Measurements from ENCODE around the gene CFB.

- TF ChIP-seq, protein P1, sequence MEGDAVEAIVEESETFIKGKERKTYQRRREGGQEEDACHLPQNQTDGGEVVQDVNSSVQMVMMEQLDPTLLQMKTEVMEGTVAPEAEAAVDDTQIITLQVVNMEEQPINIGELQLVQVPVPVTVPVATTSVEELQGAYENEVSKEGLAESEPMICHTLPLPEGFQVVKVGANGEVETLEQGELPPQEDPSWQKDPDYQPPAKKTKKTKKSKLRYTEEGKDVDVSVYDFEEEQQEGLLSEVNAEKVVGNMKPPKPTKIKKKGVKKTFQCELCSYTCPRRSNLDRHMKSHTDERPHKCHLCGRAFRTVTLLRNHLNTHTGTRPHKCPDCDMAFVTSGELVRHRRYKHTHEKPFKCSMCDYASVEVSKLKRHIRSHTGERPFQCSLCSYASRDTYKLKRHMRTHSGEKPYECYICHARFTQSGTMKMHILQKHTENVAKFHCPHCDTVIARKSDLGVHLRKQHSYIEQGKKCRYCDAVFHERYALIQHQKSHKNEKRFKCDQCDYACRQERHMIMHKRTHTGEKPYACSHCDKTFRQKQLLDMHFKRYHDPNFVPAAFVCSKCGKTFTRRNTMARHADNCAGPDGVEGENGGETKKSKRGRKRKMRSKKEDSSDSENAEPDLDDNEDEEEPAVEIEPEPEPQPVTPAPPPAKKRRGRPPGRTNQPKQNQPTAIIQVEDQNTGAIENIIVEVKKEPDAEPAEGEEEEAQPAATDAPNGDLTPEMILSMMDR (IDR thresholded peaks at IDR 0.05): no peak
- TF ChIP-seq POLR2A (IDR thresholded peaks at IDR 0.05): no peak
These were observed 45.8 kb upstream of the CFB start for GRCh38 chr6:31899882-31900722.
